A172 (cell line): ENCODE results near the gene TRIP6. TPM values are rescaled to one million over a fixed set of nuclear protein-coding genes. Genes with fewer than 3 reads are reported as not detected.
"Not testable (repeated sequence)": the region's sequence is repeated elsewhere in the genome, so short reads cannot be mapped to it uniquely, and the experiment has no call there.

Source experiments
- DNase-seq: peaks from one replicate; pipeline ENCODE4 v3.0.0-alpha.2; 2015; ENCODE audit warnings: low spot score
- total RNA-seq: library from RNA; depleted of rRNA; stranded (reverse); fragments of >200 nt; shearing (Covaris generic); gene quantifications from 2 replicates; pipeline ENCODE4 v1.2.3, GENCODE V29; 2014; rRNA removed

Gene TRIP6
- total RNA-seq, 1 experiment from 2014 or later = 180 TPM

GRCh38 chr7:100914208-100914878 is 47.2 kb downstream of the TRIP6 start:
- no peak for DNase-seq

GRCh38 chr7:100914879-100915447 is 47.8 kb downstream of the TRIP6 start:
- peak; percentile 81 for DNase-seq

GRCh38 chr7:100919335-100919734 is 52.1 kb downstream of the TRIP6 start:
- DNase-seq = not testable (repeated sequence)

GRCh38 chr7:100919779-100920437 is 52.7 kb downstream of the TRIP6 start:
- DNase-seq = not testable (repeated sequence)

- DNase-seq = no peak
These were observed 53.9 kb downstream of the TRIP6 start for GRCh38 chr7:100921039-100921438.

Other genes with a start within 250 kb of the TRIP6 start
- not detected in 2 replicates for gene TFR2, start 225.8 kb upstream of the TRIP6 start, total RNA-seq
- gene ACTL6B, start 210.9 kb upstream of the TRIP6 start, total RNA-seq = not detected in 2 replicates
- gene GNB2, start 193.6 kb upstream of the TRIP6 start, total RNA-seq = 94.3 and 104 TPM in 2 replicates
- 12.5 and 16.6 TPM in 2 replicates for gene GIGYF1, start 173.1 kb upstream of the TRIP6 start, total RNA-seq
- 76.9 and 110 TPM in 2 replicates for gene POP7, start 161.3 kb upstream of the TRIP6 start, total RNA-seq
- gene EPO, start 146.9 kb upstream of the TRIP6 start, total RNA-seq = not detected in 2 replicates
- gene ZAN, start 133.8 kb upstream of the TRIP6 start, total RNA-seq = not detected in 2 replicates
- gene EPHB4, start 39.9 kb upstream of the TRIP6 start, total RNA-seq = 46.0 and 65.3 TPM in 2 replicates
- 9.6 and 12.4 TPM in 2 replicates for gene SLC12A9, start 14.7 kb upstream of the TRIP6 start, total RNA-seq
- gene SRRT, start 7.7 kb downstream of the TRIP6 start, total RNA-seq = 78.3 and 86.7 TPM in 2 replicates
- gene UFSP1, start 22.3 kb downstream of the TRIP6 start, total RNA-seq = 1.8 and 3.3 TPM in 2 replicates
- gene ACHE, start 28.5 kb downstream of the TRIP6 start, total RNA-seq = 1.5 and 2.8 TPM in 2 replicates
- not detected in 2 replicates for gene MUC3A, start 82.1 kb downstream of the TRIP6 start, total RNA-seq
- gene MUC12, start 102.2 kb downstream of the TRIP6 start, total RNA-seq = not detected in 2 replicates
- not detected in 2 replicates for gene MUC17, start 152.7 kb downstream of the TRIP6 start, total RNA-seq
- gene TRIM56, start 218.1 kb downstream of the TRIP6 start, total RNA-seq = 9.4 and 13.4 TPM in 2 replicates